ENCODE measurements around the gene ADAD2. TPM values are rescaled to one million over a fixed set of nuclear protein-coding genes. Genes with fewer than 3 reads are reported as not detected.

Gene ADAD2
- total RNA-seq, 2 experiments from 2014 or later = 0.19 TPM; not detected in 1

- no peaks in the 10 kb centered on the region for H3K9me3 Mint-ChIP-seq
- DNase-seq = no peak
- H3K4me1 Mint-ChIP-seq (ENCODE audit: low read depth) = peaks cover 25% of the 10 kb centered on the region
- peak overlapping the region; percentile 70 for H3K27ac Mint-ChIP-seq
- intact Hi-C loops (cut with micrococcal nuclease) = loop anchor here (5.0 kb wide), 2 partner anchors 61 to 76 kb away; partner anchors contain the start of gene MBTPS1
- H3K4me3 Mint-ChIP-seq = no peak overlapping the region
- peaks cover 5% of the 10 kb centered on the region for H3K27me3 Mint-ChIP-seq
- POLR2A ChIA-PET = interaction anchor here (0.6 to 1.2 kb wide), 2 partner anchors 11 to 34 kb away, joined by 5 read pairs; no protein-coding TSS in a partner anchor
- peaks cover 9% of the 10 kb centered on the region for H3K36me3 Mint-ChIP-seq
- CTCF ChIA-PET = interaction anchor here (0.9 to 8.5 kb wide), 9 partner anchors 9 to 113 kb away, joined by 3 to 124 read pairs (median 5); partner anchors contain the start of genes MBTPS1 and TAF1C
These were observed 12.7 kb upstream of the ADAD2 start for GRCh38 chr16:84178146-84178765.

GRCh38 chr16:84178892-84179611, 11.9 kb upstream of the ADAD2 start:
- POLR2A ChIA-PET = no interaction called here
- DNase-seq = no peak
- H3K27ac Mint-ChIP-seq = no peak overlapping the region
- intact Hi-C loops (cut with micrococcal nuclease) = loop anchor here (5.0 kb wide), 2 partner anchors 62 to 77 kb away; partner anchors contain the start of gene MBTPS1
- peaks cover 25% of the 10 kb centered on the region for H3K4me1 Mint-ChIP-seq (ENCODE audit: low read depth)
- no peak overlapping the region for H3K4me3 Mint-ChIP-seq
- CTCF ChIA-PET = interaction anchor here (0.7 to 8.5 kb wide), 6 partner anchors 8 to 293 kb away, joined by 3 to 124 read pairs (median 6); partner anchors contain the start of gene TAF1C
- H3K27me3 Mint-ChIP-seq = peaks cover 5% of the 10 kb centered on the region
- H3K9me3 Mint-ChIP-seq = no peaks in the 10 kb centered on the region
- H3K36me3 Mint-ChIP-seq = peaks cover 9% of the 10 kb centered on the region

DNA sequence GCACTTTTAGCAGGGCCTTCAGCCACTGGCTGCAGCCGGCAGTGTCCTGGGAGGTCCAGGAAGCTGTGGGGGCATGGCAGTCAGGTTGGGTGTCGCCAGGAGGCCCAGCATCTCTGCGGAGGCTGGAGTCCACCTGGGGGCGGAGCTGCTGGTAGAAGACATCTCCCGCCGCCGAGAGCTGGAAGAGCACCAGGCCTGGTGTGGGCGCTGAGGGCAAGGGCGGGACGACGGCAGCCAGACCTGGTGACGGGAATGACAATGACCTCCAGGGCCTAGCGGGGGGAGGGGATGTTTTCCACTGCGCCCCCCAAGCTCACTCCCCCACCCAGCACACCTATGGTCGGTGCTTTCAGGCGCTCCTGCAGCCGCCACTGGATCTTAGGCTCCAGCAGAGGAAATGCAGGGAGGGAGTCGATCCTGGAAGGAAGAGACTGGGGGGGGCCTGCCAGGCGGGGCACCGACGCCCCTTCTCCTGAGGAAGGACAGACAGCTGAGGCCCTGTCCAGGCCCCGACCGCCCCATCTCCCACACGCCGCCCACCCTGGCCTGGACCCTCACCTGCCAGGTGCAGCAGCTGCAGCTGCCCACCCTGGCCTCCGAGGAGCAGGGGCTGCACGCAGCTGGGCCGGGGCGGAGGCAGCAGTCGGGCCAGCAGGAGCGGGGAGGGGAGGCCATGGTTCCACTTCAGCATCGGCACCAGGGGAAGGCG, 11.2 kb upstream of the ADAD2 start:
- no peak for DNase-seq
- intact Hi-C loops (cut with micrococcal nuclease) = loop anchor here (5.0 to 10.0 kb wide), 3 partner anchors 62 to 325 kb away; partner anchors contain the start of genes MBTPS1 and MEAK7
- Mint-ChIP-seq H3K4me1 (ENCODE audit: low read depth) (peaks cover 29% of the 10 kb centered on the region), H3K9me3 (no peaks in the 10 kb centered on the region), H3K27me3 (no peaks in the 10 kb centered on the region), H3K27ac (no peak overlapping the region), H3K36me3 (peaks cover 9% of the 10 kb centered on the region), H3K4me3 (no peak overlapping the region)
- ChIA-PET CTCF (interaction anchor here (0.7 to 8.5 kb wide), 3 partner anchors 94 to 293 kb away, joined by 3 to 124 read pairs (median 5); no protein-coding TSS in a partner anchor), POLR2A (no interaction called here)

GRCh38 chr16:84180519-84181140, 10.3 kb upstream of the ADAD2 start:
- H3K9me3 Mint-ChIP-seq = no peaks in the 10 kb centered on the region
- H3K4me3 Mint-ChIP-seq = no peak overlapping the region
- no peak for DNase-seq
- ChIA-PET CTCF (interaction anchor here (8.5 kb wide), 1 partner anchor 94 kb away, joined by 124 read pairs; no protein-coding TSS in a partner anchor), POLR2A (no interaction called here)
- H3K27ac Mint-ChIP-seq = no peak overlapping the region
- H3K4me1 Mint-ChIP-seq (ENCODE audit: low read depth) = peaks cover 32% of the 10 kb centered on the region
- H3K27me3 Mint-ChIP-seq = no peaks in the 10 kb centered on the region
- H3K36me3 Mint-ChIP-seq = peaks cover 9% of the 10 kb centered on the region
- intact Hi-C loops (cut with micrococcal nuclease) = loop anchor here (10.0 kb wide), 1 partner anchor 324 kb away; the partner anchor contains the start of gene MEAK7

DNA sequence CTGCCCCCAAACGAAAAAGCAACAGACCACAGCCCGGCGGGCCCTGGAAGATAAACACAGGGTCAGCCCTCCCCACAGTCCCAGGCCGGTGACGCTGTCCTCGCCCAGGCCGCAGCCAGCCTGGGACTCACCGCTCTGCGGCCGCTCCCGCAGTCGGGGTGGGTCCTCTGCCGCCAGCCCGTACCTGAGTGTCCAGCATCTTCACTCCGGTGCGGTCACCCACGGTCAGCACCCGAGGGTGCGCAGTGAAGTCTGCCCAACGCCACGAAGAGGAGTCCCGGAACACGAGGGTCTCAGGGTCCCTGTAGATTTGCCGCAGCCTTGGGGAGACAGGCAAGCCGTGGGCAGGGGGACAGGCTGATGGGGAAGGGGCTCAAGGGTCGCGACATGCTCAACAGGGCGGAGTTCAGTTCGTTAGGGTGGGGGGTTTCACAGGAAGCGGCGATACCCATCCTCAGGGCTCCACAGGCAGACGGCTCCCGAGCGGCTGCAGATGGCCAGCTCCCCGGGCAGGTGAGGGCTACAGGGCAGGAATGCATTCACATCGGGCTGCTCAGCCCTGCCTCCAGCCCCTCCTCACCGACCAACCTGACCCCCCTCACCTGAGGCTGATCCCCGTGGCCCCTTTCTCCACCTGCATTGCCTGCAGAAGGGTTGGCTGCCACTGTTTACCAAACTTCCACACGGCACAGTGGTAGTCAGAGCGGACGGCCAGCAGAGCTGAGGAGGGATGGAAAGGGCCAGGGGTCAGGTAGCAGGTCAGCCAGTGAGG, 9.6 kb upstream of the ADAD2 start:
- intact Hi-C loops (cut with micrococcal nuclease) = loop anchor here (10.0 kb wide), 1 partner anchor 323 kb away; the partner anchor contains the start of gene MEAK7
- no peaks in the 10 kb centered on the region for H3K27me3 Mint-ChIP-seq
- POLR2A ChIA-PET = no interaction called here

GRCh38 chr16:84182104-84182503, 8.9 kb upstream of the ADAD2 start:
- ChIA-PET CTCF (interaction anchor here (0.5 to 1.3 kb wide), 3 partner anchors 10 to 93 kb away, joined by 3 to 4 read pairs (median 3); partner anchors contain the start of genes DNAAF1 and HSDL1), POLR2A (no interaction called here)
- no peak overlapping the region for H3K27ac Mint-ChIP-seq
- no peaks in the 10 kb centered on the region for H3K27me3 Mint-ChIP-seq
- no peak overlapping the region for H3K4me3 Mint-ChIP-seq
- no peaks in the 10 kb centered on the region for H3K9me3 Mint-ChIP-seq
- peaks cover 37% of the 10 kb centered on the region for H3K4me1 Mint-ChIP-seq (ENCODE audit: low read depth)
- intact Hi-C loops (cut with micrococcal nuclease) = loop anchor here (10.0 kb wide), 1 partner anchor 323 kb away; the partner anchor contains the start of gene MEAK7
- DNase-seq = no peak
- H3K36me3 Mint-ChIP-seq = peaks cover 12% of the 10 kb centered on the region

More for the DNA sequence above, 9.6 kb upstream of the ADAD2 start:
- H3K36me3 Mint-ChIP-seq = peaks cover 9% of the 10 kb centered on the region
- no peak overlapping the region for H3K27ac Mint-ChIP-seq
- H3K9me3 Mint-ChIP-seq = no peaks in the 10 kb centered on the region
- no peak overlapping the region for H3K4me3 Mint-ChIP-seq
- peaks cover 38% of the 10 kb centered on the region for H3K4me1 Mint-ChIP-seq (ENCODE audit: low read depth)
- CTCF ChIA-PET = interaction anchor here (1.1 to 1.3 kb wide), 2 partner anchors 36 to 92 kb away, joined by 3 to 4 read pairs; partner anchors contain the start of genes DNAAF1 and HSDL1
- DNase-seq = no peak

DNA sequence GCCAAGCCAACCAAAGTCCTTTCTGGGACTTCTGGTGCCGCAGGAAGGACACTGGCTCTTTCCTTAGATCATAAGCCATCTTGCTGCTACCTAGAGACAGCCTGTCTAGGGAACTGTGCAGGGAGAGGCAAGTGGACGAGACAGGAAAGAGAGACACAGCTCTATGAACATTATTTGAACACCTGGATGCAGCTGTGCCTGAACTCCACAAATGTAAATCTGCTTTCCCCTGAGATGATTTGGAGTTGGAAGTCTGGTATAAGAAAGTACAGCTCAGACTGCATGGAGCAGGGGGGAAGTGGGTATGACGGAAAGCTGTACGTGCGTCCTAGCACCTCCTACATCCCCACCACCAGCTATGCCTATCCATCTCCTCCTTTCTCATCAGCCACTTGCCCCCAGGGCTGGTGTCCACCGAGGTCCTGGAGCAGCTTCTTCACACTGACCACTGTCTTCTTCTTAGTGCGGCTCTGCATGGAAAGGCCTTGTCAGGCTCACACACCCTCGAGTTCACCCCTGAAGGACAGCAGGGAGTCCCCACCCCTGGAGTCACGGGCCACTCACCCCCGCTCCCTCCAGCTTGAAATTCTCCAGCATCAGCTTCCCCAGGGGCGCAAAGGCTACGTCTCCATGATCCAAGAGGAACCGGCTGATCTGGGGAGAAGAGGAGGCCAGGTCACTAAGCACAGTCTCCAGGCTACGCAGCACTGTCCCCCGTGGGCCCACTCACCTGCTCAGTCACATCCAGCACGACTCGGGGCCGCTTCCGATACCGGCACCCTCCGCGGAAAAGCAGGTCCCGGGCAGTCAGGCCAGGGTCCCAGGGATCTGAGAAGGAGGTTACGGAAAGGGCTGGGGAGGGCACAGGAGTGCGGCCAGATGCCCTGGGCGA, 8.0 kb upstream of the ADAD2 start:
- POLR2A ChIA-PET = no interaction called here
- Mint-ChIP-seq H3K4me1 (ENCODE audit: low read depth) (peaks cover 31% of the 10 kb centered on the region), H3K36me3 (peaks cover 10% of the 10 kb centered on the region), H3K4me3 (no peak overlapping the region), H3K27ac (no peak overlapping the region), H3K27me3 (no peaks in the 10 kb centered on the region), H3K9me3 (no peaks in the 10 kb centered on the region)
- intact Hi-C loops (cut with micrococcal nuclease) = loop anchor here (10.0 kb wide), 1 partner anchor 322 kb away; the partner anchor contains the start of gene MEAK7
- CTCF ChIA-PET = interaction anchor here (0.8 kb wide), 1 partner anchor 66 kb away, joined by 3 read pairs; the partner anchor contains the start of gene MBTPS1
- DNase-seq = no peak

DNA sequence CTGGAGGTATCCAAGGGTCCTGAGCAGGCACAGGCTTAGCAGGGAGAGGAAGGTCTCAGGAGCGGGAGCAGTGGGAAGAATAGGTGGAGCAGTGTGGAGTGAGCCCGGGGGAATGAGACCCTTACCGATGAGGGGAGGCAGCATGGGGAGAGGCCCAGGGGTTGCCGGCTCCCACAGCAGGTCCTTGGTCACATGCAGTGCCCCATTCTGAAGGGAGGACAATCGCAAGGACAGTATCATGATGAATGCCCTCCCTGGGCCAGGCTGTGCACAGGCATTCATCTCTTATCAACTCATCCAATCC, 7.4 kb upstream of the ADAD2 start:
- no peaks in the 10 kb centered on the region for H3K27me3 Mint-ChIP-seq
- peaks cover 10% of the 10 kb centered on the region for H3K36me3 Mint-ChIP-seq
- peaks cover 25% of the 10 kb centered on the region for H3K4me1 Mint-ChIP-seq (ENCODE audit: low read depth)
- intact Hi-C loops (cut with micrococcal nuclease) = loop anchor here (10.0 kb wide), 1 partner anchor 321 kb away; the partner anchor contains the start of gene MEAK7
- POLR2A ChIA-PET = no interaction called here
- no peaks in the 10 kb centered on the region for H3K9me3 Mint-ChIP-seq
- no peak overlapping the region for H3K4me3 Mint-ChIP-seq
- H3K27ac Mint-ChIP-seq = no peak overlapping the region
- DNase-seq = no peak
- CTCF ChIA-PET = interaction anchor here (0.8 to 1.0 kb wide), 2 partner anchors 8 to 67 kb away, joined by 3 read pairs; partner anchors contain the start of gene MBTPS1

- Mint-ChIP-seq H3K9me3 (no peaks in the 10 kb centered on the region), H3K27ac (no peak overlapping the region), H3K4me3 (no peak overlapping the region), H3K36me3 (peaks cover 10% of the 10 kb centered on the region), H3K27me3 (no peaks in the 10 kb centered on the region), H3K4me1 (ENCODE audit: low read depth) (peaks cover 22% of the 10 kb centered on the region)
- CTCF ChIA-PET = interaction anchor here (0.8 to 1.0 kb wide), 2 partner anchors 8 to 67 kb away, joined by 3 read pairs; partner anchors contain the start of gene MBTPS1
- no peak for DNase-seq
- POLR2A ChIA-PET = no interaction called here
- intact Hi-C loops (cut with micrococcal nuclease) = loop anchor here (10.0 kb wide), 1 partner anchor 321 kb away; the partner anchor contains the start of gene MEAK7
These were observed 6.9 kb upstream of the ADAD2 start for GRCh38 chr16:84183911-84184591.

Measured in activated CD4-positive, alpha-beta memory T cell treated with anti-CD3 and anti-CD28 coated beads for 36 hours (primary cell).